H9 (cell line): Measurements from ENCODE around the gene CD180. TPM values are rescaled to one million over a fixed set of nuclear protein-coding genes. Genes with fewer than 3 reads are reported as not detected.

Experiments used
- DNase-seq: peaks from one replicate; pipeline ENCODE4 v3.0.0-alpha.2; 2017
- H2AFZ ChIP-seq: one replicate; pipeline ENCODE4 v1.6.1; 2013; ENCODE audit warnings: mild to moderate bottlenecking, low read length, control low read depth, moderate library complexity
- H2AK5ac ChIP-seq: 2 replicates; pipeline ENCODE4 v1.6.1; 2013; ENCODE audit warnings: low read length, control low read depth, mixed read lengths; ENCODE audit not compliant: insufficient read length
- H2BK120ac ChIP-seq: one replicate; pipeline ENCODE4 v1.6.1; 2013; ENCODE audit warnings: low read depth, mild to moderate bottlenecking, low read length, control low read depth, inconsistent platforms; ENCODE audit not compliant: poor library complexity, severe bottlenecking
- H2BK12ac ChIP-seq: 2 replicates; pipeline ENCODE4 v1.6.1; 2013; ENCODE audit warnings: low read length, control low read depth, mixed read lengths, low read depth; ENCODE audit not compliant: insufficient read length
- H2BK15ac ChIP-seq: 2 replicates; pipeline ENCODE4 v1.6.1; 2013; ENCODE audit warnings: low read depth, low read length, control low read depth
- H2BK20ac ChIP-seq: one replicate; pipeline ENCODE4 v1.6.1; 2013; ENCODE audit warnings: low read depth, mild to moderate bottlenecking, low read length, control low read depth, inconsistent platforms; ENCODE audit not compliant: poor library complexity, severe bottlenecking
- H2BK5ac ChIP-seq: 2 replicates; pipeline ENCODE4 v1.6.1; 2013; ENCODE audit warnings: low read length, control low read depth, mixed read lengths; ENCODE audit not compliant: insufficient read length
- H3K14ac ChIP-seq: 2 replicates; pipeline ENCODE4 v1.6.1; 2013; ENCODE audit warnings: low read length, control low read depth; ENCODE audit not compliant: insufficient read depth
- H3K18ac ChIP-seq: 2 replicates; pipeline ENCODE4 v1.6.1; 2013; ENCODE audit warnings: low read depth, mild to moderate bottlenecking, mixed read lengths, low read length, control low read depth; ENCODE audit not compliant: insufficient read length
- H3K23ac ChIP-seq: 2 replicates; pipeline ENCODE4 v1.6.1; 2013; ENCODE audit warnings: low read length, control low read depth, mixed read lengths, low read depth; ENCODE audit not compliant: insufficient read length
- H3K23me2 ChIP-seq: 2 replicates; pipeline ENCODE4 v1.6.1; 2013; ENCODE audit warnings: low read depth, mild to moderate bottlenecking, mixed read lengths, low read length, control low read depth; ENCODE audit not compliant: insufficient read length, poor library complexity, severe bottlenecking
- H3K27ac ChIP-seq: 2 replicates; pipeline ENCODE4 v1.5.1; 2013; ENCODE audit warnings: low read length, control low read depth, mixed read lengths, low read depth; ENCODE audit not compliant: insufficient read length
- H3K27me3 ChIP-seq: 2 replicates; pipeline ENCODE4 v1.6.1; 2013; ENCODE audit warnings: low read length, control low read depth, inconsistent platforms; ENCODE audit not compliant: insufficient read depth
- H3K4ac ChIP-seq: 2 replicates; pipeline ENCODE4 v1.6.1; 2013; ENCODE audit warnings: low read depth, mild to moderate bottlenecking, control low read depth, inconsistent platforms, low read length, moderate library complexity
- H3K4me1 ChIP-seq: 2 replicates; pipeline ENCODE4 v1.6.1; 2013; ENCODE audit warnings: low read length, control low read depth, inconsistent platforms; ENCODE audit not compliant: insufficient read depth
- H3K4me2 ChIP-seq: 2 replicates; pipeline ENCODE4 v1.6.1; 2013; ENCODE audit warnings: low read length, control low read depth, mixed read lengths; ENCODE audit not compliant: insufficient read length, insufficient read depth
- H3K56ac ChIP-seq: 2 replicates; pipeline ENCODE4 v1.6.1; 2013; ENCODE audit warnings: low read depth, mild to moderate bottlenecking, mixed read lengths, low read length, control low read depth; ENCODE audit not compliant: insufficient read length
- H3K79me1 ChIP-seq: 2 replicates; pipeline ENCODE4 v1.6.1; 2013; ENCODE audit warnings: low read depth, mild to moderate bottlenecking, moderate library complexity, low read length, control low read depth, inconsistent platforms; ENCODE audit not compliant: insufficient read depth, poor library complexity, severe bottlenecking
- H3K79me2 ChIP-seq: 2 replicates; pipeline ENCODE4 v1.6.1; 2013; ENCODE audit warnings: low read length, control low read depth, inconsistent platforms; ENCODE audit not compliant: insufficient read depth
- H3K9ac ChIP-seq: 2 replicates; pipeline ENCODE4 v1.6.1; 2013; ENCODE audit warnings: low read length, control low read depth, mixed read lengths; ENCODE audit not compliant: insufficient read length; ENCODE audit errors: extremely low read depth
- H3K9me3 ChIP-seq: one replicate; pipeline ENCODE4 v1.6.1; 2013; ENCODE audit warnings: low read depth, low read length, inconsistent platforms; ENCODE audit not compliant: control insufficient read depth
- H3T11ph ChIP-seq: one replicate; pipeline ENCODE4 v1.6.1; 2013; ENCODE audit warnings: mild to moderate bottlenecking, low read length, control low read depth, inconsistent platforms
- H4K20me1 ChIP-seq: one replicate; pipeline ENCODE4 v1.6.1; 2013; ENCODE audit not compliant: control insufficient read depth, insufficient read length, insufficient read depth
- H4K5ac ChIP-seq: 2 replicates; pipeline ENCODE4 v1.6.1; 2013; ENCODE audit warnings: low read depth, mild to moderate bottlenecking, mixed read lengths, low read length, control low read depth; ENCODE audit not compliant: insufficient read length
- H4K8ac ChIP-seq: replicated peaks from 2 replicates; pipeline ENCODE4 v1.6.1; 2013; ENCODE audit warnings: low read length, control low read depth, mixed read lengths, low read depth; ENCODE audit not compliant: insufficient read length
- H4K91ac ChIP-seq: 2 replicates; pipeline ENCODE4 v1.6.1; 2013; ENCODE audit warnings: low read depth, mild to moderate bottlenecking, moderate library complexity, mixed read lengths, low read length, control low read depth; ENCODE audit not compliant: insufficient read length
- H3K27ac Mint-ChIP-seq, 3 experiments: 2 replicates in 2 of 3; 3 replicates in 1 of 3; pipeline ENCODE4 v1.8.0; 2020 to 2021; ENCODE audit warnings: mixed read lengths in 3 of 3, mild to moderate bottlenecking in 1 of 3, moderate library complexity in 1 of 3
- H3K27me3 Mint-ChIP-seq: 2 replicates; pipeline ENCODE4 v1.8.0; 2021; ENCODE audit warnings: low read depth, mild to moderate bottlenecking, moderate library complexity, mixed read lengths
- H3K36me3 Mint-ChIP-seq, 3 experiments: 2 replicates in 2 of 3; 3 replicates in 1 of 3; pipeline ENCODE4 v1.8.0; 2020 to 2021; ENCODE audit warnings: low read depth in 3 of 3, mixed read lengths in 3 of 3; ENCODE audit not compliant: insufficient read depth in 1 of 3
- H3K4me1 Mint-ChIP-seq, 2 experiments: 2 replicates each; pipeline ENCODE4 v1.8.0; 2020; ENCODE audit warnings: mixed read lengths in 2 of 2
- H3K4me3 Mint-ChIP-seq, 2 experiments: 2 replicates in 1 of 2; 3 replicates in 1 of 2; pipeline ENCODE4 v1.8.0; 2020 to 2021; ENCODE audit warnings: mild to moderate bottlenecking in 2 of 2, mixed read lengths in 2 of 2, moderate library complexity in 1 of 2
- H3K9me3 Mint-ChIP-seq, 2 experiments: 2 replicates in 1 of 2; 3 replicates in 1 of 2; pipeline ENCODE4 v1.8.0; 2020; ENCODE audit warnings: mild to moderate bottlenecking in 2 of 2, mixed read lengths in 2 of 2, moderate library complexity in 1 of 2
- WGBS: extraction: QIAGEN DNeasy Blood & Tissue Kit; methylation state at CpG from one replicate; pipeline ENCODE4 v1.1.7; 2013; ENCODE audit warnings: missing lambda C conversion rate, low lambda C conversion rate, mixed read lengths; ENCODE audit not compliant: insufficient read length; ENCODE audit errors: extremely low coverage; 5-methylcytosine and 5-hydroxymethylcytosine counted together
- total RNA-seq: library from RNA; stranded (reverse); gene quantifications from 2 replicates; pipeline ENCODE4 v1.2.1, GENCODE V29; 2021
- TF ChIP-seq, protein P1 (sequence below): fragments of 200-600 bp; sonication (generic); conservative IDR thresholded peaks from 3 replicates; pipeline ENCODE4 v1.8.0; 2021; ENCODE audit warnings: antibody characterized with exemption, mild to moderate bottlenecking

Gene CD180
- total RNA-seq, 1 experiment from 2014 or later = not detected

- H3K4me3 Mint-ChIP-seq = no peak overlapping the region
- no CpG with 5 or more reads among the region's 3 CpGs for WGBS
Observed at GRCh38 chr5:67223211-67223610, 26.6 kb upstream of the CD180 start.

More at GRCh38 chr5:67223211-67223610, 26.6 kb upstream of the CD180 start:
- Histone ChIP-seq H2BK20ac (no peak overlapping the region), H3K23ac (no peak overlapping the region), H3T11ph (no peak overlapping the region), H3K27ac (no peak overlapping the region), H3K79me2 (no peaks in the 10 kb centered on the region), H4K20me1 (no peaks in the 10 kb centered on the region), H3K4me2 (no peak overlapping the region), H2AFZ (no peak overlapping the region), H2AK5ac (no peak overlapping the region), H2BK12ac (no peak overlapping the region), H3K9me3 (no peaks in the 10 kb centered on the region), H2BK120ac (no peak overlapping the region), H3K79me1 (no peaks in the 10 kb centered on the region), H3K14ac (no peak overlapping the region), H2BK5ac (no peak overlapping the region), H3K4ac (no peak overlapping the region), H4K8ac (no peak overlapping the region), H3K9ac (no peak overlapping the region), H3K27me3 (no peaks in the 10 kb centered on the region), H4K91ac (no peak overlapping the region), H3K23me2 (no peaks in the 10 kb centered on the region), H3K4me1 (no peaks in the 10 kb centered on the region), H3K18ac (no peak overlapping the region), H4K5ac (no peak overlapping the region), H3K56ac (no peak overlapping the region), H2BK15ac (no peak overlapping the region)
- DNase-seq = no peak
- no peaks in the 10 kb centered on the region for H3K36me3 Mint-ChIP-seq
- no peaks in the 10 kb centered on the region for H3K9me3 Mint-ChIP-seq
- peaks cover 2% of the 10 kb centered on the region; the same call in 1 of the 2 replicates for H3K27me3 Mint-ChIP-seq
- no peak overlapping the region for H3K27ac Mint-ChIP-seq
- no peaks in the 10 kb centered on the region for H3K4me1 Mint-ChIP-seq
- TF ChIP-seq, protein P1, sequence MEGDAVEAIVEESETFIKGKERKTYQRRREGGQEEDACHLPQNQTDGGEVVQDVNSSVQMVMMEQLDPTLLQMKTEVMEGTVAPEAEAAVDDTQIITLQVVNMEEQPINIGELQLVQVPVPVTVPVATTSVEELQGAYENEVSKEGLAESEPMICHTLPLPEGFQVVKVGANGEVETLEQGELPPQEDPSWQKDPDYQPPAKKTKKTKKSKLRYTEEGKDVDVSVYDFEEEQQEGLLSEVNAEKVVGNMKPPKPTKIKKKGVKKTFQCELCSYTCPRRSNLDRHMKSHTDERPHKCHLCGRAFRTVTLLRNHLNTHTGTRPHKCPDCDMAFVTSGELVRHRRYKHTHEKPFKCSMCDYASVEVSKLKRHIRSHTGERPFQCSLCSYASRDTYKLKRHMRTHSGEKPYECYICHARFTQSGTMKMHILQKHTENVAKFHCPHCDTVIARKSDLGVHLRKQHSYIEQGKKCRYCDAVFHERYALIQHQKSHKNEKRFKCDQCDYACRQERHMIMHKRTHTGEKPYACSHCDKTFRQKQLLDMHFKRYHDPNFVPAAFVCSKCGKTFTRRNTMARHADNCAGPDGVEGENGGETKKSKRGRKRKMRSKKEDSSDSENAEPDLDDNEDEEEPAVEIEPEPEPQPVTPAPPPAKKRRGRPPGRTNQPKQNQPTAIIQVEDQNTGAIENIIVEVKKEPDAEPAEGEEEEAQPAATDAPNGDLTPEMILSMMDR = no peak
